A673 (cell line): ENCODE measurements around the gene BIRC6.

Experiments
- EZH2 ChIP-seq: fragments of 200-600 bp; sonication (generic); IDR thresholded peaks from 2 replicates; pipeline ENCODE4 v1.6.1; 2017; ENCODE audit warnings: borderline replicate concordance, low read depth, mild to moderate bottlenecking, mixed read lengths, antibody characterized with exemption, low read length; ENCODE audit not compliant: poor library complexity, severe bottlenecking
- TF ChIP-seq, protein P1 (sequence below): fragments of 300-800, 200-600 bp; sonication (generic); conservative IDR thresholded peaks from 2 replicates; pipeline ENCODE4 v1.5.1; 2017; ENCODE audit warnings: low read depth, mild to moderate bottlenecking, antibody characterized with exemption, low read length, moderate library complexity, mixed read lengths

- TF ChIP-seq, protein P1, sequence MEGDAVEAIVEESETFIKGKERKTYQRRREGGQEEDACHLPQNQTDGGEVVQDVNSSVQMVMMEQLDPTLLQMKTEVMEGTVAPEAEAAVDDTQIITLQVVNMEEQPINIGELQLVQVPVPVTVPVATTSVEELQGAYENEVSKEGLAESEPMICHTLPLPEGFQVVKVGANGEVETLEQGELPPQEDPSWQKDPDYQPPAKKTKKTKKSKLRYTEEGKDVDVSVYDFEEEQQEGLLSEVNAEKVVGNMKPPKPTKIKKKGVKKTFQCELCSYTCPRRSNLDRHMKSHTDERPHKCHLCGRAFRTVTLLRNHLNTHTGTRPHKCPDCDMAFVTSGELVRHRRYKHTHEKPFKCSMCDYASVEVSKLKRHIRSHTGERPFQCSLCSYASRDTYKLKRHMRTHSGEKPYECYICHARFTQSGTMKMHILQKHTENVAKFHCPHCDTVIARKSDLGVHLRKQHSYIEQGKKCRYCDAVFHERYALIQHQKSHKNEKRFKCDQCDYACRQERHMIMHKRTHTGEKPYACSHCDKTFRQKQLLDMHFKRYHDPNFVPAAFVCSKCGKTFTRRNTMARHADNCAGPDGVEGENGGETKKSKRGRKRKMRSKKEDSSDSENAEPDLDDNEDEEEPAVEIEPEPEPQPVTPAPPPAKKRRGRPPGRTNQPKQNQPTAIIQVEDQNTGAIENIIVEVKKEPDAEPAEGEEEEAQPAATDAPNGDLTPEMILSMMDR: no peak
- TF ChIP-seq EZH2: no peak
Measured at GRCh38 chr2:32532961-32533360, 176.1 kb downstream of the BIRC6 start.
